Upper lobe of left lung (tissue), 6 donors: ENCODE data around the gene NAP1L4. TPM values are rescaled to one million over a fixed set of nuclear protein-coding genes. Genes with fewer than 3 reads are reported as not detected.
A peak's percentile ranks its signal among the peaks of the same experiment; 100 is the strongest.

Experiments used
- ATAC-seq, 2 donors: fragments of 200-7000 bp; cut with Tn5 transposase; one replicate each; pipeline ENCODE4 v1.9.1; 2022; ENCODE audit warnings: mild to moderate bottlenecking in 2 of 2, moderate library complexity in 2 of 2; ENCODE audit not compliant: low FRiP score in 2 of 2
- DNase-seq, 2 donors: peaks; one replicate each; pipeline ENCODE4 v3.0.0-alpha.2; 2019 to 2020
- H3K27ac ChIP-seq, 4 donors: fragments of 200-600 bp; sonication (generic); one replicate each; pipeline ENCODE4 v1.5.1; 2016 to 2019
- H3K27me3 ChIP-seq, 4 donors: fragments of 200-600 bp; sonication (generic); one replicate each; pipeline ENCODE4 v1.5.1; 2017 to 2019
- H3K36me3 ChIP-seq, 4 donors: fragments of 200-600 bp; sonication (generic); one replicate each; pipeline ENCODE4 v1.5.1; 2016 to 2019
- H3K4me1 ChIP-seq, 4 donors: fragments of 200-600 bp; sonication (generic); one replicate each; pipeline ENCODE4 v1.5.1; 2018 to 2019
- H3K4me3 ChIP-seq, 4 donors: fragments of 200-600 bp; sonication (generic); one replicate each; pipeline ENCODE4 v1.5.1; 2017 to 2019; ENCODE audit warnings: mild to moderate bottlenecking in 2 of 4, moderate library complexity in 1 of 4
- H3K9me3 ChIP-seq, 4 donors: fragments of 200-600 bp; sonication (generic); one replicate each; pipeline ENCODE4 v1.5.1; 2018 to 2019
- EP300 ChIP-seq, 4 donors: sonication (generic); formaldehyde crosslinking; IDR thresholded peaks; one replicate each; pipeline ENCODE4 v1.5.1; 2017; ENCODE audit warnings: antibody characterized with exemption in 4 of 4, control low read depth in 2 of 4
- POLR2A ChIP-seq, 4 donors: fragments of 450-650 bp; IDR thresholded peaks; one replicate each; pipeline ENCODE4 v1.5.1; 2016 to 2017; ENCODE audit warnings: antibody characterized with exemption in 4 of 4, mild to moderate bottlenecking in 2 of 4
- POLR2AphosphoS5 ChIP-seq, 2 donors: sonication (generic); formaldehyde crosslinking; IDR thresholded peaks; one replicate each; pipeline ENCODE4 v1.5.1; 2017; ENCODE audit warnings: antibody characterized with exemption in 2 of 2
- WGBS, 2 donors: methylation state at CpG; one replicate each; pipeline ENCODE4 v1.1.5; 2017 to 2018; 5-methylcytosine and 5-hydroxymethylcytosine counted together
- total RNA-seq, 6 donors: library from RNA; depleted of rRNA in 4 of 6; stranded (reverse); fragments of >200 nt in 4 of 6; gene quantifications; one replicate each; pipeline versions ENCODE4 v1.1.0 to v1.2.1, GENCODE V29; 2016 to 2021
- TF ChIP-seq, protein P1 (sequence below), 6 experiments: fragments of 450-650 bp in 4 of 6; fragments of 200-600 bp in 2 of 6; sonication (generic) in 2 of 6; IDR thresholded peaks; one replicate each; pipeline ENCODE4 v1.5.1; 2016 to 2019; ENCODE audit warnings: antibody characterized with exemption in 6 of 6
- donor health status: DM: no; HTN: no; CAD: no; lungs with moderate emphysema.
- donor health status: DM: no; HTN: yes; CAD: no; lungs with severe emphysema.

Gene NAP1L4
- total RNA-seq, 6 donors from 2014 or later = 81.1 to 194 (median 103) TPM

DNA sequence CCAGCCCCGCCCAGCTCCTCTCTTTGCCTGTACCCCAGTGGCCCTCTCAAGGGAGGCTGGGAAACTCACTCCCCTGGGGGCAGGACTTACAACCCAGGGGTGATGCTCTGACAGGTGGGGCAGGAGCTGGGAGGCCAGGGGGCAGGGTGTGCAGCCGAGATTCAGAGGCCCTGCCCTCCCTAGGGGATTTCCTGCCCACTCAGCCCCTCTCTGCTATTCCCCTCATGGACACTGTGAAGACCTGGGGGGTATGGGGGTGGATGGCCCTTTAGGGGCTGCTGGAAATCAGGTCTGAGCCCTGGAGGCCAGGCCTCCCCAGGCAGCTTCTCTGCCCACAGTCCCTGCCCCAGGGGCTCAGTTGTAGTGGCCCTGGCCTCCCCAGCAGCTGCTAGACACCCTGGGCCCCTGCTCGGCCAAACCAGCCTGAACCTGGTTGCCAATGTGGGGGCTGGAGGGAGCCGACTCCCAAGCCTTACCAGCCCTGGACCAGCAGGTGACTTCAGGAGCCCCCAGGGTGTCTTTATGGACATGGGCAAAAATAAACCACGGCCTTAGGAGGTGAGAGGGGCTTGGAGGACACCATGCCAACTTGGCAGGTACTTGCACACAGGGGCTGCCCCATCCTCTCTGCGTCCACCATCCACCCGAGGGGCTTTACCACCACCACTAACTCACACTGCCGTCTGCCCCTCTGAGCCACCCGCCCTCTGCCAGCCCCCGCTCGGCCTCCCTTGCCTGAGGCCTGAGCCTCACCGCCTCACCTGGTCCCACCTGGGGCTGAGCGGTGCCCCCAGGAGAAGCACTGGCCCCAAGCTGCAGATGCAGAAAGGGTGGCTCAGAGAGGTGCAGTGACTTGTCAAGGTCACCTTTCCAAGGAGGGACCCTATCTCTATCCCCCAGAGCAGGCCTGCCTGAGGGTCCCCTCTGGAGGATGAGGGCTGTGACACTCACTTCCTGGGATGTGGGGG lies 60.1 kb downstream of the NAP1L4 start:
- Histone ChIP-seq H3K27ac (no peak overlapping the region), H3K36me3 (no peaks in the 10 kb centered on the region), H3K27me3 (peaks cover 0 to 13% (median 0%) of the 10 kb centered on the region in 4 donors), H3K4me3 (no peak overlapping the region), H3K9me3 (no peaks in the 10 kb centered on the region), H3K4me1 (peaks cover 29 to 52% (median 35%) of the 10 kb centered on the region in 4 donors)
- ATAC-seq (no peak), DNase-seq (peak in 1 of 2 donors; percentile 72)
- TF ChIP-seq POLR2AphosphoS5 (IDR thresholded peaks at IDR 0.05) (no peak), EP300 (IDR thresholded peaks at IDR 0.05) (no peak), POLR2A (IDR thresholded peaks at IDR 0.05) (no peak)
- TF ChIP-seq, protein P1, sequence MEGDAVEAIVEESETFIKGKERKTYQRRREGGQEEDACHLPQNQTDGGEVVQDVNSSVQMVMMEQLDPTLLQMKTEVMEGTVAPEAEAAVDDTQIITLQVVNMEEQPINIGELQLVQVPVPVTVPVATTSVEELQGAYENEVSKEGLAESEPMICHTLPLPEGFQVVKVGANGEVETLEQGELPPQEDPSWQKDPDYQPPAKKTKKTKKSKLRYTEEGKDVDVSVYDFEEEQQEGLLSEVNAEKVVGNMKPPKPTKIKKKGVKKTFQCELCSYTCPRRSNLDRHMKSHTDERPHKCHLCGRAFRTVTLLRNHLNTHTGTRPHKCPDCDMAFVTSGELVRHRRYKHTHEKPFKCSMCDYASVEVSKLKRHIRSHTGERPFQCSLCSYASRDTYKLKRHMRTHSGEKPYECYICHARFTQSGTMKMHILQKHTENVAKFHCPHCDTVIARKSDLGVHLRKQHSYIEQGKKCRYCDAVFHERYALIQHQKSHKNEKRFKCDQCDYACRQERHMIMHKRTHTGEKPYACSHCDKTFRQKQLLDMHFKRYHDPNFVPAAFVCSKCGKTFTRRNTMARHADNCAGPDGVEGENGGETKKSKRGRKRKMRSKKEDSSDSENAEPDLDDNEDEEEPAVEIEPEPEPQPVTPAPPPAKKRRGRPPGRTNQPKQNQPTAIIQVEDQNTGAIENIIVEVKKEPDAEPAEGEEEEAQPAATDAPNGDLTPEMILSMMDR (IDR thresholded peaks at IDR 0.05) = no peak
- 84 to 93% methylated on average over 3 to 13 of the region's 13 CpGs for WGBS, 2 donors

DNA sequence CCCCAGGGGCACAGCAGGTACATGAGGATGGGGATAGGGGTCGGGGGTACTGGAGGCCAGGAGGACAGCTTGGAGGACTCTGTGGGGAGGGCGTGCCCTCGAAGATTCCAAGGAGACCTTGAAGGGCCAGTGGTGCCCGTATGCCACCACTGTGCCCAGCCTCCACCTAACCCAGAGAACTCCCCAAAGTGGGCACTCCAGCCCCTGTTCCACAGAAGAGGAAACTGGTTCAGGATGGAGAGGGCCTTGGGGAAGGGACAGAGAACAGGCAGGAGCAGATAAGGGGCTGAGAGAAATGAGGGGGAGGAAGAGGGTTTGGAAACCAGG lies 60.7 kb downstream of the NAP1L4 start:
- TF ChIP-seq, protein P1 (IDR thresholded peaks at IDR 0.05) = no peak
- no peak for TF ChIP-seq EP300 (IDR thresholded peaks at IDR 0.05)
- no peak for TF ChIP-seq POLR2A (IDR thresholded peaks at IDR 0.05)
- TF ChIP-seq POLR2AphosphoS5 (IDR thresholded peaks at IDR 0.05) = no peak
- Histone ChIP-seq H3K36me3 (no peaks in the 10 kb centered on the region), H3K27me3 (peaks cover 0 to 13% (median 0%) of the 10 kb centered on the region in 4 donors), H3K9me3 (no peaks in the 10 kb centered on the region), H3K4me1 (peaks cover 29 to 52% (median 35%) of the 10 kb centered on the region in 4 donors), H3K27ac (peak overlapping the region in 1 of 4 donors; percentile 71), H3K4me3 (no peak overlapping the region)
- DNase-seq (no peak), ATAC-seq (no peak)
- 73 to 74% methylated on average over 4 of the region's 4 CpGs for WGBS, 2 donors

GRCh38 chr11:2930704-2931419 lies 61.3 kb downstream of the NAP1L4 start:
- peaks cover 0 to 13% (median 0%) of the 10 kb centered on the region in 4 donors for H3K27me3 ChIP-seq
- H3K4me1 ChIP-seq = peaks cover 29 to 52% (median 35%) of the 10 kb centered on the region in 4 donors
- no peak for TF ChIP-seq POLR2A (IDR thresholded peaks at IDR 0.05)
- TF ChIP-seq POLR2AphosphoS5 (IDR thresholded peaks at IDR 0.05) = peak in 1 of 2 donors; percentile 14
- TF ChIP-seq, protein P1 (IDR thresholded peaks at IDR 0.05) = peak; percentile 67 to 90 (median 80)
- 39 to 47% methylated on average over 13 to 21 of the region's 21 CpGs for WGBS, 2 donors
- H3K4me3 ChIP-seq = peak overlapping the region in 3 of 4 donors; percentile 62 to 65 (median 63)
- ATAC-seq = peak; percentile 45 to 90
- no peaks in the 10 kb centered on the region for H3K9me3 ChIP-seq
- no peaks in the 10 kb centered on the region for H3K36me3 ChIP-seq
- H3K27ac ChIP-seq = peak overlapping the region; percentile 54 to 85 (median 75)
- DNase-seq = peak; percentile 91 to 93

GRCh38 chr11:2929950-2930703 lies 62.0 kb downstream of the NAP1L4 start:
- DNase-seq (peak; percentile 55 to 91), ATAC-seq (peak; percentile 9 to 25)
- Histone ChIP-seq H3K36me3 (no peaks in the 10 kb centered on the region), H3K27ac (peak overlapping the region; percentile 54 to 85 (median 75)), H3K27me3 (peaks cover 0 to 13% (median 0%) of the 10 kb centered on the region in 4 donors), H3K9me3 (no peaks in the 10 kb centered on the region), H3K4me3 (peak overlapping the region; percentile 4 to 65 (median 62)), H3K4me1 (peaks cover 29 to 52% (median 35%) of the 10 kb centered on the region in 4 donors)
- TF ChIP-seq EP300 (IDR thresholded peaks at IDR 0.05) = no peak
- TF ChIP-seq POLR2AphosphoS5 (IDR thresholded peaks at IDR 0.05) = no peak
- no peak for TF ChIP-seq POLR2A (IDR thresholded peaks at IDR 0.05)
- TF ChIP-seq, protein P1 (IDR thresholded peaks at IDR 0.05) = no peak
- 4 to 6% methylated on average over 27 to 46 of the region's 47 CpGs for WGBS, 2 donors
